NCI-H345 (cell line): ENCODE data around the gene NUAK1.

Source experiments
- DNase-seq: peaks from one replicate; lab custom pipeline; 2025; lab: John Stamatoyannopoulos, UW

The NUAK1 gene

DNA sequence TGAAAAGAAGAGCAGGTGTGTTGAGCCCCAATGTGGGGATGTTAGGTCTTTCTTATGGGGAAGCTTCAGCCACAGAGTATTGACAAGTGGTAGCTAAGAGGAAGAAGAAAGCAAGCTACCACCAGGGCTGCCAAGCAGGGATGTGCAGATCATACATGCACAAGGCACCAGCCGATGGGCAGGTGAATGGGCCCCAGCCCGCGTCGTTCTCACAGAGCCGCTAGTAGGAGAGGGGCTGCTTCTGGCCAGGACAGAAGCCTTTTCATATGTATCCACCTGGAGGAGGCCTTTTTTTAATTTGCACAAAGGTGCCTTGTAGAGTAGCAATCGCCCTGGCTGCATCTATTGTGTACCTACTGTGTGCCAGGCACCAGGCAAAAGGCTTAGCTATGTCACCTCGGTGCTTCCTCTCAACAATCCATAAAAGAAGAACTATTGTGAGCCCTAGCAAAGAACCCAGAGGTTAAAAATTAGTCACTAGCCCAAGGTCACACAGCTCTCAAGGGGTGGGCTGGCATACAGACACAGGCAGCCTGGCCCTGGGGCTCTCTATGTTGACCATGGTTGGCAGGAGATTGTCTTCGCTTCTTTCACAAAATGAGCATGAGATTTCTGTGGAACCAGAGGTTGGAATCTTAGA lies 8.2 kb downstream of the NUAK1 start:
- DNase-seq: no peak

GRCh38 chr12:106128585-106129328 lies 10.0 kb downstream of the NUAK1 start:
- DNase-seq: peak; percentile 60

DNA sequence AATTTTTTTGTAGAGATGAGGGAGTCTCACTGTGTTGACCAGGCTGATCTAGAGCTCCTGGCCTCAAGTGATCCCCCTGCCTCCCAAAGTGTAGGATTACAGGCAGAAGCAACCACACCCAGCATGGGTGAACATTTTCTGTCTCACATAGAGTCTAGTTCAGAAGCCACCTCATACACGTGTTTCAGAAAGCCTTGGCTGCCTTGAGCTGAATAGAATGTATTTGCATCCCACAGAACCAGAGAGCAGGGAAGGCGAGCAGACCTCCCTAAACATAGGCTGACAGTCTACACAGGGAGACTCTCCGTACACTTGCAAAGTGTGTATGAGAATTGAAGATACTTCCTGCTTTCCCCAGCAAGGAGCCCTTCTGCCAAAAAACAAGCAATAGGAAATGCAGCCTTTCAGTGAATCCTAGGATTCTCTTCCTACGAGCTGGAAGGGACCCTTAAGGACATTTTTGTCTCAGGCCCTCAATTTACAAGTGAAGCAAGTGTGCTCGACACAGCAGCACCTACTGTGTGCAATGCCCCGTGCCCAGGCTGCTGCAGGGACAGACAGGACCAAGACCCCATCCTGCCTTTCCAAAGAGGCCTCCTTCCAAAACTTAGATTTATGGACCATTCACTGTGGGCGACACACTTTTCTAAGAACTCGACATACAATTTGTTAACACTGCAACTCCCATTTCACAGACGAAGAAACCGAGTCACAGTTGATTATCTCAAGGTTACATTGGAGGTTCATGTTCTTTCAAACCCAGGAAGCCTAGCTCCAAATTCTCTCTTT lies 11.2 kb downstream of the NUAK1 start:
- DNase-seq: no peak

DNA sequence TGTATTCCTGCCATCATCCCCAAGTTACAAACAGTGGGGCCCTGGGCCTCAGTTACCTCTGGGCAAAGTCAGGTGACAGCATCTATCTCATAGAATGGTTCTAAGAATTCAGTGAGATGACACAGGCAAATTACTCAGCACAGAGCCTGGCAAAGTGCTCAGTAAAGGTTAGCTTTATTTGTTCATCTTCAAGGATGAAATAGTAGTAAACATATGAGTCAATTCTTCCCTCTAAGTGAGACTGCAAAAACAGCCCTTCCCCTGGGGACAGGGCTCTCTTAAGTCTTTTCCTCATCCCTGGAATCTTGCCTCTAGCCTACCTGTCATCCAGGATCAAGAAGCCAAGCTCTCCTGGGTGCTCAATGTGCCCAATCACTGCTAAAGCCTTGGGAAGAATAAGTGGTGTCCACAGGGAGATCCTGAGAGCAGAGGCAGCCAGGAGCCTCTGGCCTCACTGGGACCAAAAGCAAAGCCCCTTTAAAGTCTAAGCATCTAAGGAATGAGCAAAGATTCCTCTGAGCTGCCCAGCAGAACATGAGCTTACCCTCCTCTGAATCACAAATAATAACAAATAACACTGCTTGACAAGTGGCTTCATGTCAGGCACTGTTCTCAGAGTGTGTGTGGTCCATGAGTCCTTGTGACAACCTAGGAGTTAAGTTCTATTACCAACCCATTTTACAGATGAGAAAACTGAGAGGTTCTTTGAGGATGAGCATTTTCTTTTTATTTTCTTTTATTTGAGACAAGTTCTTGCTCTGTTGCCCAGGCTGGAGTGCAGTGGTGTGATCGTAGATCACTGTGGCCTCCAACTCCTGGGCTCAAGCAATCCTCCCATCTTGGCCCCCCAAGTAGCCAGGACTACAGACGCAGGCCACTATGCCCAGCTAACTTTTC lies 12.1 kb downstream of the NUAK1 start:
- DNase-seq: no peak

- no peak for DNase-seq
Measured at GRCh38 chr12:106125351-106126095, 13.2 kb downstream of the NUAK1 start.

DNA sequence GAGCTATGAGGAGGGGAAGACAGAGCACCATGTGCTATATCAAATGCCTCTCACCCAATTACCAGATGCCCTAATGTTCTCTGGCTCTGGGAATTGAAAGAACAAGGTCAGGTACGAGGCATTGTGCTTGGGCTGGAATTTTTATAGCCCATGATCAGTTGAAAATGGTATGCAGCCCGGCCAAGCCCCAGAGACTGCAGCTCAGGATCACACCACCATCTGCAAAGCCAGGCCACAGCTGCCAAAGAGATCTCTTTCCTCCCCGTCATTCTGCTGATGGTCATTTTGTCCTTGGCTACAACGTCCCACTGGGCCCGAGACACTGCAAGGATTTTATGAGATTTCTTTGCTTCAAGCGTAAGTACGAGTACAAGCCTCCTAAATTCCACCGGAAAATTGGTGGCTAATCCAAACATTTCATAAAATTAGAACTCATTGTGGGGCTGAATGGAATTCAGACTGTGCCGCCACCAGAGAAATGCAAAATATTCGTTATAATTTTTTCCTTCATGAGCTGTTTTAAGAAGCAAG lies 15.1 kb downstream of the NUAK1 start:
- DNase-seq: no peak

- DNase-seq: no peak
Measured at GRCh38 chr12:106123110-106123509, 15.6 kb downstream of the NUAK1 start.

DNA sequence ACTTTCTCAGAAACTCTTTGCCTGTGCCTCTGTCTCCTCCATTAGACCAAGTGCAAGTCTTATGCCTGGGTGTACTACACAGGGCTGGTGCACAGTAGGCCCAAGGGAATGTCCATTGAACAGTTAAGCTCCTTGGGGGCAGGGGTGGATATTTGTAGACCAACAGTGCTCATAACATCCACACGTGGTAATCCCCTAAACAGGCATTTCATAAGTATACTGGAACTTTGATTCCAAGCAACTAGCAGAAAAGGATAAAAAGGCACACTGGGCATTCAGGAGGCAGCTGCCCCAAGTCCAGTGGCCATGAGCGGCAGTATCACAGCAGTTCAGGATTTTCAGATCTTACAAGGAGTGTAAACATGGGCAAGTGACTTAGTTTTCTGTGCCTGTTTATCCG lies 16.8 kb downstream of the NUAK1 start:
- no peak for DNase-seq

DNA sequence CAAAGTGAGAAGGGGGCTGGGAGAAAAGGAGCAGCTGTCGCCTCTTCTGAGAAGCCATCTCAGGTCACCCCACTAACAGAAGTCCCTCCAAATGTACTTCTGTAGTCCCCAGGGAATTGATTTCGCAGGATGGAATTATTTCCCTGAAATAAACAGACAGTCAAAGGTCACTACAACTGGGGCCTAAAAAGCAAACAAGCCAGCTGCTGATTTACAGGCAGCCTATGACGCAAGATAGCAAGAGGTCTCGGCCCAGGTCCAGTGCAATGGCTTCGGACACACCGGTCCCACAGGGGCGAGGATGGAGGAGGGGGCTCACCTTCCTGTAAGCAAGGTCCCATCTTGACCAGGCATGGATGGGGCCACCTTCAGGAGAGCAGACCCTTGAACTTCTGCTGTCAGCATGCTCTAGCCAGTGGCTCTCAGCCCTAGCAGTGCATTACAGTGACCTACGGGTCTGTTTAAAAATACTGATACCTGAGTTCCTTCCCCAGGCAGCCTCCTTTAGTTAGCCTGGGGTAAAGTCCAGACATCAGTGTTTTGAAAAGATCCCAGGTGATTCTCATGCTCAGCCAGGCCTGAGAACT lies 18.1 kb downstream of the NUAK1 start:
- no peak for DNase-seq

GRCh38 chr12:106119301-106119700 lies 19.5 kb downstream of the NUAK1 start:
- no peak for DNase-seq

GRCh38 chr12:106118381-106119130 lies 20.2 kb downstream of the NUAK1 start:
- no peak for DNase-seq

DNA sequence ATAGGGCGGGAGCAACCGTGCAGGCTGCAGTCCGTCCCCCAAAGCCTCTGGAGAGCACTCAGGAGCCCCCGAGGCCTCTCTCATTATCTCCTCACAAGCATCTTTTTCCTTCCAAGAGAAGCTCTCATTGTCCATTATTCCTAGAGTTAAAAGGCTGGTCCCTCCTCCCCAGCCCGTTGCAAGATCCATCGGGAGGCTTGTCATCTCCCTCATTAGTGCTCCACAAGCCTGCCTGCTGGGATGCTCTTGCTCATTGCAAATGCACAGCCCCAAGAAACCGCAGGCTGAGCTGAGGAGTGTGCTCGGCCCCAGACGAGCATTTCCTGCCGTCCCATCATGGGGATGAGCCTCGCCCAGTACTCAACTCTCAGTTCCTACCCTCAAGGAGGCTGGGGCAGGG lies 23.3 kb downstream of the NUAK1 start:
- no peak for DNase-seq

GRCh38 chr12:106114447-106115068 lies 24.2 kb downstream of the NUAK1 start:
- DNase-seq: no peak

- DNase-seq: no peak
Measured at GRCh38 chr12:106113824-106114446, 24.8 kb downstream of the NUAK1 start.

DNA sequence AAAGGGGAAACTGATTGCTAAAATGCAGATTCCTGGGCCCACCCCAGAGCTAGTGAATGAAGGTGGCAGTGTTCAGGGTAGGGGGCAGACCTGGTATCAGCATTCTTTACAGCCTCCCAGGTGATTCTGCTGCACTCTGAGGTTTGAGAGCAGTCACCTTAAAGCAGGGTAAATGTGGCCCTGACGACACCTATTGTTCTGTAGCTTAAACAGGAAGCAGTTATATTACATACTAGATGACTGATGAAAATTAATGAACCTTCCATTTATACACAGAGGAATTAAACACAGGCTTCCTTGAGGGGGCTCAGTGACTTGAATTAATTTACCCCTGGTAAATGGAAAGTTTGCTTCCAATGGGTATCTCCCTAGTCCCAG lies 25.3 kb downstream of the NUAK1 start:
- no peak for DNase-seq

GRCh38 chr12:106113042-106113441 lies 25.7 kb downstream of the NUAK1 start:
- no peak for DNase-seq

DNA sequence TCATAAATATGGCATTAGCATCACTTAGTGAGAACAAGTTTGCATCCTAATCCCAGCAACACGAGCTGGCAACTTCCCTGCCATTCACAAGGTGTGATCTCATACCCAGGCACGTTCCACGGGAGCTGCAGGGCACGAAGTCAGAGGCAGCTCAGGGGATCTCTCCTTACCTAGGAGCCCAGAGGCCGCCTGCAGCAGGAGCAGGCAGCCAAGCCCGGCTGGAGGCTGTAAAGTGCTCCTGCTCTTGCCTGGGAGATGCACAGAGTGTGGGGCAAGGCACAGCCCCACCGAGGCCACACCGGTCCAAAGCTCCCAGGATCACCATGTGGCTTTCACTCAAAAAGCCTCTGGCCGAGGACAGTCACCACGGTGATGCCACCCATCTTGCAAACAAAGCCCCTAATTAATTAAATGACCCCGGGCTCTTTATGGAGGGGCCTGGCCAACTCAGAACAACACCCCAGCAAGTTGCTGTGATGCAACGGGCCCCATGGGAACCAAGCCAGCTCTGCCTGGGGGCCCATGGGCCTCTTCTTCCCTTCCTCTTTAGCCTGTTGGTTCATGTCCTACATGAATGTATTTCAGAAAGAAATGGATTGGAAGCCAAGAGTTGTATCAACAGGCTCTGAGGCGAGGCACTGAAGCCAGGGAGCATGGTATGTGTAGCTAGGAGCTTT lies 26.5 kb downstream of the NUAK1 start:
- peak; percentile 17 for DNase-seq

DNA sequence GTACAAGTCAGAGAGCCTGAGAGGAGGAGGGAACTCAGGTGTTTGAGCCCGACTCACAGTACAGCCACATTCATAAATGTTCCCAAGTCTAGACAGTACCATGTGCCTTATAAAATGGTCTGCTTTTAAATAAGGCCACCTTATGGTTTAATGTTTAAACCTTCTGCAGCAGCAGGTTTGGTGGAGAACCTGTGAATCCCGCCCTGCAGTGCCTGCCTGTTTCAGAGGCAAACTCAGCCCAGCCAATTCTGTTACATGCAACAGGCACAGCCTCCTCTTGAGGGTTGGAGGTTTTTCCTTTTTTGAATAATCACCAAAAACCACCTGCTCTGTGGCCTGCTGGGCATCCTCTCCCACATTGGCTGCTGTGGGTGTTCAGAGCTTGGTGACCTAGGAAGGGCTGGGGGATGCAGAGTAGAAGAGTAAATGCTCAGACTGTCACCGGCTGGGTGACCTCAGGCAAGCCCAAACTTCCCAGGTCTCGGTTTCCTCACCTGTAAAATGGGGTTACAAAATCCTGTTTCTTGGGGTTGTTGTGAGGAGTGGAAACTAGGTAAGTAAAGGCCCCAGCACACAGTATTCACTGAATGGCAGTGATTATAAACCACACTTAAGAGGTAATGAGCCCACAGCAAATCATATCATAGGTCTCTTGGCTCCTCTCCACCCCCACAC lies 28.0 kb downstream of the NUAK1 start:
- DNase-seq: no peak
